HG03280 (cell line): ENCODE measurements around the gene DPP10.
"Not testable (repeated sequence)": the region's sequence is repeated elsewhere in the genome, so short reads cannot be mapped to it uniquely, and the experiment has no call there.

Experiments used
- ATAC-seq: cut with Tn5 transposase; IDR thresholded peaks from one replicate; pipeline ENCODE4 v1.9.1; 2021; ENCODE audit warnings: mild to moderate bottlenecking, moderate library complexity; ENCODE audit not compliant: unreplicated experiment

The DPP10 gene

DNA sequence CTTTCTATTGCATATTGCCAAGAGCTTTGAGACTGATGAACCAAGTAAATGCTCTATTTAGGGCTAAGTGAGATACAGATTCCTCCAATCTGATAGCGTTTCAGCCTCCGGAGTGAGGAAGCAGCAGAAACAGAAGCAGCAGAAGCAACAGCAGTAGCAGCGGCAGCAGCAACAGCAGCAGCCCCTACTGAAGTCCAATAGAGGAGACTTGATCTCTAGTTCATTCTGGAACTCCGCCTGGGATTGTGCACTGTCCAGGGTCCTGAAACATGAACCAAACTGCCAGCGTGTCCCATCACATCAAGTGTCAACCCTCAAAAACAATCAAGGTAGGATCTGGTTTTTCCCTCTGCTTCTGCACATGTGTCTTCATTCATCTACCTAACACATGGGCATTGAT is at the start of gene DPP10:
TSS of gene DPP10 (plus strand) at position 132 of the 400 bp plus-strand sequence.
- no peak for ATAC-seq

DNA sequence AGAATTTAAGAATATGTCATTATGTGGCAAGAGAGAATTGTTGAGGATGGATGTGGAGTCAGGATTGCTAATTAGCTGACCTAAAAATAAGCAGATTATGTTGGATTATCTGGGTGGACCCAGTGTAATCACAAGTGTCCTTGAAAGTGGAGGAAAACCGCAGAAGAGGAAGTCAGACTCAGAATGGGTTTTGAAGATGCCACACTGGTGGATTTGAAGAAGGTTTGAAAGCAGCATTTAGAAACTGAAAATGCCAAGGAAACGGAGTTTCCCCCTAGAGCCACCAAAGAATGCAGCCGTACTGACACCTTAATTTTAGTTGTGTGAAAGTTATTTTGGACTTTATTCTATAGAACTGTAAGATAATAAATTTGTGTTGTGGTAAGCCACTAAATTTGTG is 41.6 kb upstream of the DPP10 start:
- no peak for ATAC-seq

DNA sequence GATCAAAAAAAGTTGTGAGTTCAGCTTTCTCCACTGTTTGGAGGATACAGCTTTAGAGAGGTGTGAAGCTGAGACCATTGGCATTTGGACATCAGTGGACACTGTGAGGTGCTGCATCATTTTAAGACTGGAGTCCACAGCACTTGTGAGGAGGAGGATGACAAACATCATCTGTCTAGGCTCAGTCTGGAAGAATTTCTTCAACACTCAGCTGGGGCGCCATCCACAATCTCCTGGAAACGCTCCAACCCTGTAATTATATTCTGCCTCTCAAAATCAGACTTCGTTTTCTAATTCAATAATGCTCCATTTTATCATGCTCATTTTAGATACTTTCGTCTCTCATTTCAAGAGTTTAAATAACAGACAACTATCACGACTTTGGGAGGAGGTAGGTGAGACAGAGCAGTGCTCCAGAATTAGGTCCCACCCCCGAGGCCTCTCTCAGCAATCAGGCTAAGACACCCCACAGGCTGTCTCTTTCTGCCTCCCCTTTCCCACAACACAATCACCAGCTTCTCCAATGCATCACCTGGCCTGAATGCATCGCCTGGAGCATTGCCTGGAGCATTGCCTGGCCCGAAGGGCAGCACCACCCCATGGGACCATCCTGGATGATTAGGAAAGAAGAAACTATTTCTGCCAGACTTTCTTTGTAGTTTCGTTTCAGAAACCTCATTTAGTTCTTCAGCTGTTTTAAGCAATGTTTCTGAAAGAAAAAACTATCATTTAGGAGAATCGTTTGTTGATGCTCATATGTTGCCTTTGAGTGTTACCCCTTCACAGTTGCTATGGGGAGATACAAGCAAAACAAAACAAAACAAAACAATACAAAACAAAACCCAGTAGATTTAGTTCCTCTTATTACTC is 37.0 kb upstream of the DPP10 start:
- no peak for ATAC-seq

DNA sequence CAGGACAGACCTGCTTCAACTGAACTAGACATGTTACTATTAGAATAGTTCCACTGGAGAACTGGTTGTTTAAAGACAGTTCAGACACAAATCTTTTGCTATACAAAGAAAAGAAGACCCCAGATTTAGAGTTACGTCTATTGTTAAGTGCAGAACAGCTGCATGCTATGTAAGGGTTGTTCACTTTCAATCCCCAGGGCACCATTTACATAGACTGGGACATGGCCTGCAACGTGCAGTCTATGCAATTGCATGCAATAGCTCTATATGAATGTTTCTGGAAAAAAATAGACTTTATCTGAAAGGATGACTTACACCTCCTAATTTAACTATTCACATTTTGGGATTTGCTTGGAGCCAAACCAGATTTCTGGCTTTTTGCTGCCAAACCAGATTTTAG is 36.1 kb upstream of the DPP10 start:
- ATAC-seq, result no peak

DNA sequence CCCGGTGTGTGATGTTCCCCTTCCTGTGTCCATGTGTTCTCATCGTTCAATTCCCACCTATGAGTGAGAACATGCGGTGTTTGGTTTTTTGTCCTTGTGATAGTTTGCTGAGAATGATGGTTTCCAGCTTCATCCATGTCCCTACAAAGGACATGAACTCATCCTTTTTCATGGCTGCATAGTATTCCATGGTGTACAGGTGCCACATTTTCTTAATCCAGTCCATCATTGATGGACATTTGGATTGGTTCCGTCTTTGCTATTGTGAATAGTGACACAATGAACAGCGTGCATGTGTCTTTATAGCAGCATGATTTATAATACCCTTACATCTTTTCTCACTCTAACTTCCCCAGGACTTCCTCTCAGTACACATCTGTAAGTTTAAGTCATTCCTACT is 35.1 kb upstream of the DPP10 start:
- ATAC-seq, result not testable (repeated sequence)

DNA sequence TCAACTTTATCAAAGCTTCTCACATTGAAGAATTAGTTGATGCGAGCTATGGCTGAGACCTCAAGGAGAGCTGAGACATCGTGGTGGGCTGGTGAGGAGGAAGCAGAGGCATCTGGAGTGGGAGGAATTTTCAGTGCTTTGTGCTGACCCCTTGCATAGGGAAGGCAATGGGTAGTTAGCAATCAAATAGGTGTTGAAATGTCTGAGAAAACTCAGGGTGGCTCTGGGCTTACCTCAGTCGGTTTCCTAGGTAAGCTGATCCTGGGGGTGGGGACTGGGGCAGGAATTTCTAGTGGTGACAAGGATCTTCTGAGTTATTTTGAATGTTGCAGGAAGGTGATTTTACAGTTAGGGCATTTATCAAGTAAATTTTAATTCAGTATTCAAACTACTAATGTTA is 20.7 kb upstream of the DPP10 start:
- no peak for ATAC-seq

DNA sequence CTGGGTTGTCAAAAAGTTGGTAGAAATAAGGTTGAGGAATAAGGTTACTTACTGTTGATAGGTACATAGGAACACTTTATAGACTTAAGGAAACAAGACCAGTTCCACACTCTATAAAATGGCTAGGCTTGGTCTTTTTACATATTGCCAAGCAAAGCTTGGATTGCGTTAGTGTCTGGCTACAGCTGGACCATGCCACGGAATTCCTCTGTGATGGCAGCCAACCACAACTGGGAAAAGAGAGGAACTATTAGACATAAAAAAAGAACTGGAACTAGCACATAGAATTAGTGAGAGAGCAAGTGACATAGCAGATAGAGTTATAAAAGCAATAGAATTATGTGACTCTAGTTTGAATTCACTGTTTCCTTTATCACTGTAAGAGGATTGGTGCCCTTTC is 17.7 kb upstream of the DPP10 start:
- ATAC-seq, result no peak

DNA sequence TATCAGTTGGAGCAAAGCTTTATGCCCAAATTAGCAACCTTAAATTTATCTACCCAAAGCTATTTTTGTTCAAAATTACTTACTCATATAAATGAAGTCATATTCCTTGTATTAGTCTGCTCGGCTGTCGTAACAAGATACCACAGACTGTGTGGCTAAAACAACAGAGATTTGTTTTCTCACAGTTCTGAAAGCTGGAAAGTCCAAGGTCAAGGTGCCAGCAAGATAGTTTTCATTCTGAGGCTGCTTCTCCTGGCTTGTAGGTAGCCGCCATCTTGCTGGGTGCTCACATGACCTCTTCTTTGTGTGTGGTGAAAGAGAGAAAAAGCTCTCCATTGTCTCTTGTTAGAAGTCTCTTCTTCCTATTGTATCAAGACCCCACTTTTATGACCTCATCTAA is 15.7 kb upstream of the DPP10 start:
- no peak for ATAC-seq

DNA sequence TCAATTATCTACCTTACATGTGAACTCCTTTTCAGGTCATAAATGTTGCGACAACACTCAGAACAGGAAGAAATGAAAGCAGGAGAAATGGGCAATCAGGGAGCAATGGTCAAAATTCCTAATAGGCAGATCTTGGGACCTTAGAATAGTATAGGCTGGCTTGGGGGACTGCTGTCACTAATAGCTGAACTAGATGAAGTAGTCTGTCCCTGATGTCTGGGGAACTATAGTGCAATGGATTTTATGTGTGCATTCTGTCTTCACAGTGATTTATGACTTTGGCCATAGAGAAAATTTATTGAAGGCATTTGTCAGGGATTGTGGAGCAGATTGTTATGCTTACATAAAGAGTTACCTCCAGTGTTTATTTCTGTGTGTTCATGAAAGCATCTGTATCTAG is 6.1 kb upstream of the DPP10 start:
- no peak for ATAC-seq

DNA sequence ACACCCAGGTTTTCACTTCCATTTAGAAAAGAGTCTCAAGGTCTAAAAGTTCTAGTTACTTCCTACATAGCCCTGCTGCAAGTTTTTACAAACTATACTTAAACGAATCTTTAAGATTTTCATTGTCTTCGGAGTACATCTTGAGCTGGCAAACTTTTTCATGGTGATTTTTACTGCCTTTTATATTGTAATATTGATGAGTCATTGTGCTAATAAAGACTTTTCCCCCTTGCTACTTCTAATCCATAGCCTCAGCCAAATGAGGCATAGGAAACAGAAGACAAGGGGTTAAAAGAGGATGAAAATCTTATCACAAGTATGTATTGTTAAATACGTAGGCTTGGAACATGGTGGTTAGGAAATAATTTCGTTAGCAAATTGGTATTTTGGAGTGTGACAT is 4.1 kb downstream of the DPP10 start:
- ATAC-seq, result no peak

DNA sequence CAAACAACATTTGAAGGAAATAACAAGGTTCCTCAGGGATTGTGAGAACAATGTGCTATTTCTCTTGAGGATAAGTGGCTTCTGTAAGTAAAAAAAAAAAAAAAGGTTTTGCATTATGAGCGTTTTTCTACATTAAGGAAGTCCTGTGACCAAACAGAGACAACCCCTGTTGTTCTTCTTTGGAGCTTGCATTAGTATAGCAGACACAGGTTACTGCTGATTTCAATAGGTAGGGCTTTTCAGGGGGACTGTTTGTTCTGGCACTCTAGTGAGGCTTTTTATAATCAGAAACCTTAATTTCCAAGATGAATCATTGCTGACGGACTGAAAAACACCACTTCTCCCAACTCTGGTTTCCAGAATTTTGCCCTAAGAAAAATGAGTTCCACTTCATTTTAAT is 8.2 kb downstream of the DPP10 start:
- no peak for ATAC-seq

DNA sequence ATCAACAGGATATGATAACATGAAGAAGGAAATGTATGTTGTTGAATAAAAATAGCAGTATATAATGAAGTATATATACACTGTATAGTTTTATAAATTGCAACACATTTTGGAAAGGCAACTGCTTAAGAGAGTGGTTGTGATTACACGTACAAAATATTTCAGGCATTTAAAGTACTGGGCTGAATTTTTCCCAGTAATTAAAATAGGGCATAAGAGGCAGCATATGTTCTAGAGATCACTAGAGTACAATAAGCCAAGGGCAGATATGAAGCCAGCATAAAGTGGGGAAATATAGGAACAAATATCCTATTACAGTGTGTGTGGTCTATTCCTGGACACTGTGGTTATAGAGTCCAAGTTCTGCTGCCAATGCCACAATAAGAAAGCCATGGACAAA is 14.1 kb downstream of the DPP10 start:
- ATAC-seq, result no peak

DNA sequence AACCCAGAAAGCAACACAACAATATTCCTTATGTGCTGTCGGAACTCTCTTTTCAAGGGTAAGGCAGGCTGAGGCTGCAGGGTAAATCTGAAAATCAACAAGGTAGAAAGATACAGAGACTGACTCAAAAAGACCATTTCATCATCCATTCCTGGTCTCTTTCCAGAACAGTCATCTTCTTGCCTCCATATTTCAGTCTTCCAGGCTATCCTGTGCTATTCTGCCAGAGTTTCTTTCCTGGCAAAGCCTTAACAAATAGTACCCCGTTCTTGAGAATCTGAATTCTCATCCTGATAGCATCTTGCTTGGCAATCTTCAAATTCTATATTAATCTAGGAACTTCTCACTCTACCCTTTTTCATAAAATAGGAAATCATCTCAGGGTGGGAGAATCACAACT is 15.5 kb downstream of the DPP10 start:
- no peak for ATAC-seq

DNA sequence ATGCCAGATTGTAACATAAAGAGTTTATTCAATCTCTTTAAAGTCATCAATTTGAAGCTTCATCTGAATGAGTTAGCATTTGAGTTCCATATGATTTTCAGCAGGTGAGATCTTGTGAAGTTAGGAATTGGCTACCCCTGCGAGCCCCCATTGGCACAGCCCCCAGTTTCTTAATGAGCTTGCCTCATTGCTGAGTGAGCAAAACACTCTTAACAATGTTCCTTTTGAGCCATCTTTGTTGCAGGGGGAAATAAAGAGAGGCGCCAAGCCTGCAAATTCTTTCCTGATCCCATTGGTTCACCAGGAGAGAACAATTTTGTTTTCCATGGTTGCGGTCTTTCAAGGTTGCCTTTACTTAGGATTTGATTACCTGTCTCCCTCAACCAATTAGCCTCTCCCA is 18.7 kb downstream of the DPP10 start:
- ATAC-seq, result no peak

DNA sequence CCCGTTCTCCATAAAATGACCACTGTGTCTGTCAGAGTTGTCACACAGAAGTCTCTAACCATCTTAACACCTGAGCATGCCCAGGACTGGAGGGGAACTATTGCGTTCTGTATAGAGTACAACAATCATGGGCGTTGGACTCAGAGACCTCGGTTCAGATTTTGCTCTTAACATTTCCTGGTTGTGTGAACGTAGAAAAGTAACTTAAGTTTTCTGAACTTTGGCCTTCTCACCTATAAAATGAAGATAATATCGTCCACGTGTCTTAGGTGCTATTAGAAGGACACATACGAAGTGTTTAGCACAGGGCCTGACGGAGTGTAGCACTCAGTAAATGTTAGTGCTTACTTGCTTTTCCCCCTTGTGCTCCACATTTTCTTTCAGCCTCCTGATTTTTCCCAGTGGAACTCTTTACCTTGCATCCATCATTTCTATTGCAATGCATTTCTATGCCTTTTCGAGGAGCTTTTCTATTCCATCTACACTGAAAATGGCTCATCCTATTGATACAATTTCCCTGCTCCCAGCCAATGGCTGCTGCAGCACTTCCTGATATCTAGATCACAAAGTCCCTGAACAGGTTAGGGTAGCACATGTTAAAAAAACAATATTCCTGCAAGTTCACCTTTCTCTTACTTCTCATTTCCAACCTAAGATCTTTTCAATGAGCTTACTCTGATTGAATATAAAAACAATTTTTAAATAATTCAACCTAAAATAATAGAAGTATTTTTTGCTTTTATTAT is 22.7 kb downstream of the DPP10 start:
- no peak for ATAC-seq

DNA sequence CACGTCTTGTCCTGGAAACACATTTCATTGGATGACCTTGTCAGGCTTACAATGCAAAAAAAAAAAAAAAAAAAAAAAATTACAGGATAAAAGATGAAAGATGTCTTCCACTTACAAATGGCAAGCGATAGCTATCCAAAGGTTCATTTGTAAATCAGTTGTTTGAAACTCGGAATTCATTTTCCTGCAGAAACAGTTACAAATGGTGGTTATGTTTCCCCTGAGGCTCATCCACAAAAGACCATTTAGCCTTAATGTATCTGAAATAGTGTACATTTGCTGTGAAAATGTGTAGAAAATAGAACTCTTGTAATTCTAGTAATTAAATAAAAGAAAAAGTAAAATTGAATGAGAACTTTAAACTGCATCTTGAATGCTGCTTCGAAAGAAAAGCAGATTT is 25.9 kb downstream of the DPP10 start:
- ATAC-seq, result no peak

DNA sequence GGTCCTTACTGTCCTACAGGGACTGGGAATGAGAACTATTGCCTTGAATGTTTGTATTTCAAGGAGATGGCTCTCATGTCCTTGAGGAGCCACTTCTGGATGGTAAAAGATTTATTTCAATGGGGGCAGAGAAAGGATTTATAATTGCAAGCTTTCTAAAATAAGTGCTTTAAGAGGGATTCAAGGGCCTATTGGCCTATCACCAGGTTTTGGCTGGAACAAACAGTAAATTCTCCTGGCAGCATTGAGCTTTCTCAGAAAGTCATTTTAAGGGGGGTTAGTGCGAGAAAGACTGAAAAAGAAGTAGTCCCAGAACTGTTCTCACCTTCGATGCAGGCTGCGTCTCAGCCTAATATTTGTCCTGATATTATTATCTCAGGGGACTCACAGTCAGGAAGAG is 29.8 kb downstream of the DPP10 start:
- ATAC-seq, result no peak

DNA sequence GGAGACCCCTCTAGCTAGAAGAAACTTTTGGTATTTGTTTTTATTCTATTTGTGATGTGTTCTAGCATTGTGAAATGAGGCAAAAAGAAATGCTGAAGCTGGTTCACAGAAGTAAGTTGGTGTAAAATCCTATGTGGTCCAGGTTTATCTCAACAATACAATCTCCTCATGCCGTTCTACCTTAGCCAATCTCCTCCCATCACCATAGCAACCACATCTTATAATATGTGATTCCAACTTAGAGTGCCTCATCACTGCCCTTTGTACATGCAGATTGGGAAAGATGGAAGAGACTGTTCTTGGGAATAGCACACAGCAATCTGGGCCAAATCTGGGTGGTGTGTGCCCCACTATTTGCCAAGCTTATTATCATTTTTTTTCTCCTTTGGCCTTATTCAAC is 30.3 kb downstream of the DPP10 start:
- ATAC-seq, result no peak

DNA sequence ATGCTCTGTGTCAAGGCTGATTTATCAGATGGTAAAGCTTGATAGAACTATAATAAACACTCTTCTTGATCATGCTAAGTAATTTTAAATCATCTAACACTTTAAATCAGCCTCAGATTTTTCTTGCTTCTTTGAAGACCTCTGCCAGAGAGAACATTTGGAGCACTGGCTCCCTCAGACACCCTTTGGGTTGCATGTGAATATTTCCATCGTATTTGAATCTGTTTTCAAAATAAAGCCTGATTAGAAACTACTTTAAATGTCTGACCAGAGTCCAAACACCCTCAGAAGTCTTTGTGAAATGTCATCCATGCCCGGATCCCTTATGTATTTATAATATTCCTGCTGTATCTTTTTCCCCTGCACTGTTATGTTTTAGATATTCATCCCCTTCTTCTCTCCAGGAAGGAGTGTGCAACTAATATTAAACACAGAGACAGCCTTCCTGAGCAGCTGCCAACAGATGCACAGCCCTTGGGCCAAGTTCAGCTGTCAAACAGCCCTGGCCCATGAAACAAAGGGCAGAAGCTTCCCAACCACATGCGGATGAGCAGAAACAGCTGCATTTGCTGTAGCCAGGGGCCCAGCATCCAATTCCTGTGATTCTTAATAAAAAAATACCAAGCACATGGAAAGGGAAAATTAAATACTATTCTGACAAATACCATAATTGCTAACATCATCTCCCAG is 46.5 kb downstream of the DPP10 start:
- no peak for ATAC-seq

DNA sequence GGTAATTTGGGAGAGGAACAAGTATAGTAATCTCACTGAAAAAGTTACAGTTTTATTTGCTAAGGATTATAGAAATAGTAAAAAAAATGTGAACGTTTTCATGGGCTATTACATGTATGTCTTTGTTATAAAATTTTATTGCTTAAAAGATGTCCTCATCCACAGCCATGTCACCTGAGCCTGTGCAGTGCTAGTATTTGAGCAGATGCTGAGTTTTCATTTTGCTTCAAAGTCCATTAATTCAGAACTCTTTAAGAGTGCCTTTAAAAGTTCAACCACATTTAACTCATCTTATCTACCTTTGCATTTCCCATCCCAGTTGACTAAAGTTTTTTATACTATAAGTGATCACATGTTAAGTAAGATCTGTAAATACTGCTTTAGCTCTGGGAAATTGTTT is 52.6 kb downstream of the DPP10 start:
- ATAC-seq, result no peak

DNA sequence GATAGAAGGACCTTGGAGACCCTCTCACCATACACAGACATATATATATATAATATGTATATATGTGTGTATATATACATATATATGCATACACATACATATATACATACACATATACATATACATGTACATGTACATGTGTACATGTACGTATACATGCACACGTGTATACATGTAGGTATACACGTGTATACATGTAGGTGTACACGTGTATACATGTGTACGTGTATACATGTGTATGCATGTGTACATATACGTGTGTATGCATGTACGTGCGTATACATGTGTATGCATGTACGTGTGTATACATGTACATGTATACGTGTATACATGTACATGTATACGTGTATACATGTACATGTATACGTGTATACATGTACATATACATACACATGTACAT is 54.5 kb downstream of the DPP10 start:
- no peak for ATAC-seq

DNA sequence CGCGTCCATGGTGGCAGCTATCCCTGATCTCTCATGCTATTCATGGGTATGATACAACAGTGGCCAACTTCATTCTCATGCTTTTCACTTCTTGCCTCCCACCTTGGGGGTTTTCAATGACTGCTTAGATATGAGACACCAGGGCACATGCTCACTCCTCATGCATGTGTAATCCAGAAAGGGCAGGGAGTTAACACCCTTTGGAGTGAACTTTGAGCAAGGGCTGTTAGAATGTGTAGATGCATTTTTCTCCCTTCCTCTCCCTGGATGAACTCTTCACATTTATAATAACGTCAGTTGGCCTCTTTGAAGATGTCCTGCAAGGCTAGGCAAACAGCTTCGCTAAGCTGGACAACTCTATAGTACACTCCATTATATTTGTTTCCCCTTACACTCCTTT is 56.7 kb downstream of the DPP10 start:
- no peak for ATAC-seq
